A549 (cell line): Measurements from ENCODE around the gene ANTXR2.

ENCODE experiments used
- CHD2 ChIP-seq: fragments of 150-350 bp; IDR thresholded peaks from 2 replicates; pipeline ENCODE4 v1.6.1; 2014; ENCODE audit warnings: low read length; ENCODE audit not compliant: partially characterized antibody
- CTCF ChIP-seq: fragments of >200 bp; sonication (Bioruptor Twin); formaldehyde crosslinking; IDR thresholded peaks from 3 replicates; pipeline ENCODE4 v1.5.1; 2016
- EP300 ChIP-seq, 2 experiments: fragments of >200 bp; sonication (Bioruptor Twin); formaldehyde crosslinking; IDR thresholded peaks; 2 replicates in 1 of 2; 3 replicates in 1 of 2; pipeline ENCODE4 v1.6.1; 2016 to 2017
- KDM1A ChIP-seq: fragments of 200-600 bp; sonication (generic); IDR thresholded peaks from 2 replicates; pipeline ENCODE4 v1.6.1; 2016; ENCODE audit warnings: low read depth, mild to moderate bottlenecking
- PHF8 ChIP-seq: fragments of 200-600 bp; sonication (generic); IDR thresholded peaks from 2 replicates; pipeline ENCODE4 v1.6.1; 2016; ENCODE audit warnings: low read depth, mild to moderate bottlenecking, antibody characterized with exemption, moderate library complexity, borderline replicate concordance
- POLR2A ChIP-seq: IDR thresholded peaks from 2 replicates; pipeline ENCODE4 v1.6.1; 2012; ENCODE audit warnings: mild to moderate bottlenecking, low read length
- RAD21 ChIP-seq, 2 experiments: fragments of >200 bp in 1 of 2; sonication (Bioruptor Twin) in 1 of 2; formaldehyde crosslinking in 1 of 2; IDR thresholded peaks in 1 of 2; conservative IDR thresholded peaks in 1 of 2; 2 replicates in 1 of 2; 3 replicates in 1 of 2; pipeline ENCODE4 v1.6.1; 2012 to 2018; ENCODE audit warnings: inconsistent platforms in 1 of 2
- SMC3 ChIP-seq: fragments of >200 bp; sonication (Bioruptor Twin); formaldehyde crosslinking; IDR thresholded peaks from 3 replicates; pipeline ENCODE4 v1.6.1; 2018; ENCODE audit warnings: inconsistent platforms
- TP53 ChIP-seq: fragments of 250-450 bp; sonication (Bioruptor Pico); IDR thresholded peaks from 2 replicates; pipeline ENCODE4 v1.5.0; 2021; ENCODE audit warnings: mild to moderate bottlenecking, moderate library complexity
- TF ChIP-seq, protein P1 (sequence below): IDR thresholded peaks from 2 replicates; pipeline ENCODE4 v1.6.1; 2012

DNA sequence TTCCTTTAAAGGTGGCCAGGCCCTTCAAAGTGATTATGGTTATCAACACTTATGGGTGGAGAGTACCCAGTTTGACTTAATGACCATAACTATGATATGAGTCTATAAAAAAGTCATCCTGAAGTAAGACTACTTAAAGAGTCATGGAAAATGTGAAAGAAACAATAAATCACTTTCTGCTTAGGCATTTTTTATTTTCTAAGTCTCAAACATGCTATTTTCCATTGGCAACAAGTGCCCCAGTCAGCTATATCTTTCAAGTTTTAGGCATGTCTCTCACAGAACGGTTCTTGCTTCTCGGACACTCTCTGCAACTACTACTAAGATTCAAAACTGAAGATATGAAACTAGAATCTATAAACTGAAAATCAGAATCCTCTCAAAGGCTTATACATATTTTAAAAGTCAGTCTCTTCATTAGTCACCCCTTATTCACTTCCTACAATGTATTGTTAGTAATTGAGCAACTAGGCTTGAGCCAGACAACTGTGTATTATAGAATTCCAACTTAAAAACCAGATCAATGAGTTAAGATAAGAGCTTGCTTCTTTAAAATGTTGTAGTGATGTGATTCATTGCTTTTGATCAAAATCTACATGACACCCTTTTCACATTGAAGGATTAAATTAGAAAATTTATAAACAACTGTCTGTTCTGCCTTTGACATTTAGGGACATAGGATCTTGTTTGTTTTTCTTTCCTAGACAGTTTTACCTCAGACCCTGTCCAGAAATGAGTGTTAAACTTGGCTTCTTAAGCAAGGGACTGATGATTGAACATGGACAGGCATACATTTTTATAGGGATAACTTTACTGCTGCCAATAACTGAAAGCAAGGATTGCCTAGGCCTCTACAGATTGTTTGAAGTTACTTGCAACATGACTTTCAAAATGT is 2.9 kb downstream of the ANTXR2 start:
- TF ChIP-seq KDM1A (no peak), CTCF (no peak), SMC3 (no peak), PHF8 (no peak), POLR2A (no peak), TP53 (CRISPR knock-in tag) (no peak), RAD21 (conservative IDR thresholded peaks at IDR 0.05 in 1 of 2, IDR thresholded peaks at IDR 0.05 in 1 of 2) (no peak), CHD2 (no peak), EP300 (IDR thresholded peaks at IDR 0.05) (no peak)
- TF ChIP-seq, protein P1, sequence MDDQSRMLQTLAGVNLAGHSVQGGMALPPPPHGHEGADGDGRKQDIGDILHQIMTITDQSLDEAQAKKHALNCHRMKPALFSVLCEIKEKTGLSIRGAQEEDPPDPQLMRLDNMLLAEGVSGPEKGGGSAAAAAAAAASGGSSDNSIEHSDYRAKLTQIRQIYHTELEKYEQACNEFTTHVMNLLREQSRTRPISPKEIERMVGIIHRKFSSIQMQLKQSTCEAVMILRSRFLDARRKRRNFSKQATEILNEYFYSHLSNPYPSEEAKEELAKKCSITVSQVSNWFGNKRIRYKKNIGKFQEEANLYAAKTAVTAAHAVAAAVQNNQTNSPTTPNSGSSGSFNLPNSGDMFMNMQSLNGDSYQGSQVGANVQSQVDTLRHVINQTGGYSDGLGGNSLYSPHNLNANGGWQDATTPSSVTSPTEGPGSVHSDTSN: no peak
